H9 (cell line): ENCODE data around the gene PLAU. TPM values are rescaled to one million over a fixed set of nuclear protein-coding genes. Genes with fewer than 3 reads are reported as not detected.

Experiments used
- DNase-seq: peaks from one replicate; pipeline ENCODE4 v3.0.0-alpha.2; 2017
- H2AFZ ChIP-seq: one replicate; pipeline ENCODE4 v1.6.1; 2013; ENCODE audit warnings: mild to moderate bottlenecking, low read length, control low read depth, moderate library complexity
- H2AK5ac ChIP-seq: 2 replicates; pipeline ENCODE4 v1.6.1; 2013; ENCODE audit warnings: low read length, control low read depth, mixed read lengths; ENCODE audit not compliant: insufficient read length
- H2BK120ac ChIP-seq: one replicate; pipeline ENCODE4 v1.6.1; 2013; ENCODE audit warnings: low read depth, mild to moderate bottlenecking, low read length, control low read depth, inconsistent platforms; ENCODE audit not compliant: poor library complexity, severe bottlenecking
- H2BK12ac ChIP-seq: 2 replicates; pipeline ENCODE4 v1.6.1; 2013; ENCODE audit warnings: low read length, control low read depth, mixed read lengths, low read depth; ENCODE audit not compliant: insufficient read length
- H2BK15ac ChIP-seq: 2 replicates; pipeline ENCODE4 v1.6.1; 2013; ENCODE audit warnings: low read depth, low read length, control low read depth
- H2BK20ac ChIP-seq: one replicate; pipeline ENCODE4 v1.6.1; 2013; ENCODE audit warnings: low read depth, mild to moderate bottlenecking, low read length, control low read depth, inconsistent platforms; ENCODE audit not compliant: poor library complexity, severe bottlenecking
- H2BK5ac ChIP-seq: 2 replicates; pipeline ENCODE4 v1.6.1; 2013; ENCODE audit warnings: low read length, control low read depth, mixed read lengths; ENCODE audit not compliant: insufficient read length
- H3K14ac ChIP-seq: 2 replicates; pipeline ENCODE4 v1.6.1; 2013; ENCODE audit warnings: low read length, control low read depth; ENCODE audit not compliant: insufficient read depth
- H3K18ac ChIP-seq: 2 replicates; pipeline ENCODE4 v1.6.1; 2013; ENCODE audit warnings: low read depth, mild to moderate bottlenecking, mixed read lengths, low read length, control low read depth; ENCODE audit not compliant: insufficient read length
- H3K23ac ChIP-seq: 2 replicates; pipeline ENCODE4 v1.6.1; 2013; ENCODE audit warnings: low read length, control low read depth, mixed read lengths, low read depth; ENCODE audit not compliant: insufficient read length
- H3K23me2 ChIP-seq: 2 replicates; pipeline ENCODE4 v1.6.1; 2013; ENCODE audit warnings: low read depth, mild to moderate bottlenecking, mixed read lengths, low read length, control low read depth; ENCODE audit not compliant: insufficient read length, poor library complexity, severe bottlenecking
- H3K27ac ChIP-seq: 2 replicates; pipeline ENCODE4 v1.5.1; 2013; ENCODE audit warnings: low read length, control low read depth, mixed read lengths, low read depth; ENCODE audit not compliant: insufficient read length
- H3K27me3 ChIP-seq: 2 replicates; pipeline ENCODE4 v1.6.1; 2013; ENCODE audit warnings: low read length, control low read depth, inconsistent platforms; ENCODE audit not compliant: insufficient read depth
- H3K4ac ChIP-seq: 2 replicates; pipeline ENCODE4 v1.6.1; 2013; ENCODE audit warnings: low read depth, mild to moderate bottlenecking, control low read depth, inconsistent platforms, low read length, moderate library complexity
- H3K4me1 ChIP-seq: 2 replicates; pipeline ENCODE4 v1.6.1; 2013; ENCODE audit warnings: low read length, control low read depth, inconsistent platforms; ENCODE audit not compliant: insufficient read depth
- H3K4me2 ChIP-seq: 2 replicates; pipeline ENCODE4 v1.6.1; 2013; ENCODE audit warnings: low read length, control low read depth, mixed read lengths; ENCODE audit not compliant: insufficient read length, insufficient read depth
- H3K56ac ChIP-seq: 2 replicates; pipeline ENCODE4 v1.6.1; 2013; ENCODE audit warnings: low read depth, mild to moderate bottlenecking, mixed read lengths, low read length, control low read depth; ENCODE audit not compliant: insufficient read length
- H3K79me1 ChIP-seq: 2 replicates; pipeline ENCODE4 v1.6.1; 2013; ENCODE audit warnings: low read depth, mild to moderate bottlenecking, moderate library complexity, low read length, control low read depth, inconsistent platforms; ENCODE audit not compliant: insufficient read depth, poor library complexity, severe bottlenecking
- H3K79me2 ChIP-seq: 2 replicates; pipeline ENCODE4 v1.6.1; 2013; ENCODE audit warnings: low read length, control low read depth, inconsistent platforms; ENCODE audit not compliant: insufficient read depth
- H3K9ac ChIP-seq: 2 replicates; pipeline ENCODE4 v1.6.1; 2013; ENCODE audit warnings: low read length, control low read depth, mixed read lengths; ENCODE audit not compliant: insufficient read length; ENCODE audit errors: extremely low read depth
- H3K9me3 ChIP-seq: one replicate; pipeline ENCODE4 v1.6.1; 2013; ENCODE audit warnings: low read depth, low read length, inconsistent platforms; ENCODE audit not compliant: control insufficient read depth
- H3T11ph ChIP-seq: one replicate; pipeline ENCODE4 v1.6.1; 2013; ENCODE audit warnings: mild to moderate bottlenecking, low read length, control low read depth, inconsistent platforms
- H4K20me1 ChIP-seq: one replicate; pipeline ENCODE4 v1.6.1; 2013; ENCODE audit not compliant: control insufficient read depth, insufficient read length, insufficient read depth
- H4K5ac ChIP-seq: 2 replicates; pipeline ENCODE4 v1.6.1; 2013; ENCODE audit warnings: low read depth, mild to moderate bottlenecking, mixed read lengths, low read length, control low read depth; ENCODE audit not compliant: insufficient read length
- H4K8ac ChIP-seq: replicated peaks from 2 replicates; pipeline ENCODE4 v1.6.1; 2013; ENCODE audit warnings: low read length, control low read depth, mixed read lengths, low read depth; ENCODE audit not compliant: insufficient read length
- H4K91ac ChIP-seq: 2 replicates; pipeline ENCODE4 v1.6.1; 2013; ENCODE audit warnings: low read depth, mild to moderate bottlenecking, moderate library complexity, mixed read lengths, low read length, control low read depth; ENCODE audit not compliant: insufficient read length
- H3K27ac Mint-ChIP-seq, 3 experiments: 2 replicates in 2 of 3; 3 replicates in 1 of 3; pipeline ENCODE4 v1.8.0; 2020 to 2021; ENCODE audit warnings: mixed read lengths in 3 of 3, mild to moderate bottlenecking in 1 of 3, moderate library complexity in 1 of 3
- H3K27me3 Mint-ChIP-seq: 2 replicates; pipeline ENCODE4 v1.8.0; 2021; ENCODE audit warnings: low read depth, mild to moderate bottlenecking, moderate library complexity, mixed read lengths
- H3K36me3 Mint-ChIP-seq, 3 experiments: 2 replicates in 2 of 3; 3 replicates in 1 of 3; pipeline ENCODE4 v1.8.0; 2020 to 2021; ENCODE audit warnings: low read depth in 3 of 3, mixed read lengths in 3 of 3; ENCODE audit not compliant: insufficient read depth in 1 of 3
- H3K4me1 Mint-ChIP-seq, 2 experiments: 2 replicates each; pipeline ENCODE4 v1.8.0; 2020; ENCODE audit warnings: mixed read lengths in 2 of 2
- H3K4me3 Mint-ChIP-seq, 2 experiments: 2 replicates in 1 of 2; 3 replicates in 1 of 2; pipeline ENCODE4 v1.8.0; 2020 to 2021; ENCODE audit warnings: mild to moderate bottlenecking in 2 of 2, mixed read lengths in 2 of 2, moderate library complexity in 1 of 2
- H3K9me3 Mint-ChIP-seq, 2 experiments: 2 replicates in 1 of 2; 3 replicates in 1 of 2; pipeline ENCODE4 v1.8.0; 2020; ENCODE audit warnings: mild to moderate bottlenecking in 2 of 2, mixed read lengths in 2 of 2, moderate library complexity in 1 of 2
- WGBS: extraction: QIAGEN DNeasy Blood & Tissue Kit; methylation state at CpG from one replicate; pipeline ENCODE4 v1.1.7; 2013; ENCODE audit warnings: missing lambda C conversion rate, low lambda C conversion rate, mixed read lengths; ENCODE audit not compliant: insufficient read length; ENCODE audit errors: extremely low coverage; 5-methylcytosine and 5-hydroxymethylcytosine counted together
- total RNA-seq: library from RNA; stranded (reverse); gene quantifications from 2 replicates; pipeline ENCODE4 v1.2.1, GENCODE V29; 2021
- TF ChIP-seq, protein P1 (sequence below): fragments of 200-600 bp; sonication (generic); conservative IDR thresholded peaks from 3 replicates; pipeline ENCODE4 v1.8.0; 2021; ENCODE audit warnings: antibody characterized with exemption, mild to moderate bottlenecking

The PLAU gene
- total RNA-seq, 1 experiment from 2014 or later: 15.0 TPM

DNA sequence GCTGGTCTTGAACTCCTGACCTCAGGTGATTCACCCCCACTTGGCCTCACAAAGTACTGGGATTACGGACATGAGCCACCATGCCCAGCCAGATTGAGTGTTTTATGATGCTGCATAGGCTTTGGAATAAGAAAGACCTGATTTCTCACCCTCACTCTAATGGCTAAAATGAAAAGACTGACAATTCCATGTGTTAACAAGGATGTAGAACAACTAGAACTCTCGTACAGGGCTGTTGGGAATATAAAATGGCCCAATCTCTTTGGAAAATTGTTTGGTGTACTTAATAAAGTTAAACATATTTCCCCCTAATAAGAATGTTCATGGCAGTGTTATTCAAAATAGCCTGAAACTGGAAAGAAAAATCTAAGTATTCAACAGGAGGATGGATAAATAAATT, 43.8 kb downstream of the PLAU start:
- H3K23ac ChIP-seq: no peak overlapping the region
- H3K14ac ChIP-seq: no peak overlapping the region
- TF ChIP-seq, protein P1, sequence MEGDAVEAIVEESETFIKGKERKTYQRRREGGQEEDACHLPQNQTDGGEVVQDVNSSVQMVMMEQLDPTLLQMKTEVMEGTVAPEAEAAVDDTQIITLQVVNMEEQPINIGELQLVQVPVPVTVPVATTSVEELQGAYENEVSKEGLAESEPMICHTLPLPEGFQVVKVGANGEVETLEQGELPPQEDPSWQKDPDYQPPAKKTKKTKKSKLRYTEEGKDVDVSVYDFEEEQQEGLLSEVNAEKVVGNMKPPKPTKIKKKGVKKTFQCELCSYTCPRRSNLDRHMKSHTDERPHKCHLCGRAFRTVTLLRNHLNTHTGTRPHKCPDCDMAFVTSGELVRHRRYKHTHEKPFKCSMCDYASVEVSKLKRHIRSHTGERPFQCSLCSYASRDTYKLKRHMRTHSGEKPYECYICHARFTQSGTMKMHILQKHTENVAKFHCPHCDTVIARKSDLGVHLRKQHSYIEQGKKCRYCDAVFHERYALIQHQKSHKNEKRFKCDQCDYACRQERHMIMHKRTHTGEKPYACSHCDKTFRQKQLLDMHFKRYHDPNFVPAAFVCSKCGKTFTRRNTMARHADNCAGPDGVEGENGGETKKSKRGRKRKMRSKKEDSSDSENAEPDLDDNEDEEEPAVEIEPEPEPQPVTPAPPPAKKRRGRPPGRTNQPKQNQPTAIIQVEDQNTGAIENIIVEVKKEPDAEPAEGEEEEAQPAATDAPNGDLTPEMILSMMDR: no peak
- no peaks in the 10 kb centered on the region for H3K79me1 ChIP-seq
- H2BK20ac ChIP-seq: no peak overlapping the region
- H3K4me2 ChIP-seq: no peak overlapping the region
- H2AFZ ChIP-seq: no peak overlapping the region
- H3K79me2 ChIP-seq: no peaks in the 10 kb centered on the region
- H3K9me3 ChIP-seq: no peaks in the 10 kb centered on the region
- Mint-ChIP-seq H3K36me3 (no peaks in the 10 kb centered on the region), H3K4me1 (peaks cover 21% of the 10 kb centered on the region in 2 experiments), H3K27ac (no peak overlapping the region), H3K4me3 (no peak overlapping the region), H3K27me3 (no peaks in the 10 kb centered on the region), H3K9me3 (no peaks in the 10 kb centered on the region)
- H2BK5ac ChIP-seq: no peak overlapping the region
- no peaks in the 10 kb centered on the region for H3K23me2 ChIP-seq
- H4K20me1 ChIP-seq: no peaks in the 10 kb centered on the region
- DNase-seq: no peak
- H2AK5ac ChIP-seq: no peak overlapping the region
- H4K8ac ChIP-seq: no peak overlapping the region
- H4K5ac ChIP-seq: no peak overlapping the region
- no peak overlapping the region for H3T11ph ChIP-seq
- no peak overlapping the region for H3K18ac ChIP-seq
- H3K27me3 ChIP-seq: no peaks in the 10 kb centered on the region
- no peak overlapping the region for H4K91ac ChIP-seq
- no peak overlapping the region for H2BK12ac ChIP-seq
- H2BK120ac ChIP-seq: no peak overlapping the region
- H3K4ac ChIP-seq: no peak overlapping the region
- H3K4me1 ChIP-seq: 0 out of 2 replicates have a peak, but pooled peaks cover 3% of the 10 kb centered on the region
- no peak overlapping the region for H3K56ac ChIP-seq
- H3K9ac ChIP-seq: no peak overlapping the region
- no CpG with 5 or more reads among the region's 2 CpGs for WGBS
- H2BK15ac ChIP-seq: no peak overlapping the region
- no peak overlapping the region for H3K27ac ChIP-seq
